Measurements from ENCODE around the gene SS18.

Gene SS18

DNA sequence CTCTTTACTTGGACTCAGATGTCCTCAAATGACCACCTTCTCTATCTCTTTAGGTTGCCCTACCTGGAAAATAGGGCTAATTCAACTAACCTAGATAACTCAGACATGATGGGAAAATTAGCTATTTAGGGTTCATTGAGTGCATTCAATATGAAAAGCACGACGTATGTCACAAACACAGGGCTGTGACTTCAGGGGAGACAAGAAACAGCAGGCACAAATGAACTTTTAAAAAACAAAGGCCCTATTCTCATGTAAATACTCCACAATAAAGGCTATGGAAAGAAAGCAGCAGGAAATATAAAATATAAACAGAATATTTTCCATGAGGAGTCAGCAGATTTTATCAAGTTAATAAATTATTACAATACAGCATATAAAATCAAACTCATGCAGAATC, 97.8 kb downstream of the SS18 start:
- Histone ChIP-seq H3K4me3 (ENCODE audit: low read length) (no peak overlapping the region), H3K27me3 (ENCODE audit: control insufficient read depth, insufficient read depth, low read length) (no peaks in the 10 kb centered on the region), H3K27ac (ENCODE audit: low read length) (no peak overlapping the region), H3K9ac (ENCODE audit: low read length) (no peak overlapping the region), H3K36me3 (ENCODE audit: control insufficient read depth, low read depth, low read length) (no peaks in the 10 kb centered on the region), H3K4me1 (ENCODE audit: control insufficient read depth, low read depth, low read length) (peaks cover 7% of the 10 kb centered on the region), H3K9me3 (ENCODE audit: control insufficient read depth, low read depth, low read length) (no peaks in the 10 kb centered on the region)

DNA sequence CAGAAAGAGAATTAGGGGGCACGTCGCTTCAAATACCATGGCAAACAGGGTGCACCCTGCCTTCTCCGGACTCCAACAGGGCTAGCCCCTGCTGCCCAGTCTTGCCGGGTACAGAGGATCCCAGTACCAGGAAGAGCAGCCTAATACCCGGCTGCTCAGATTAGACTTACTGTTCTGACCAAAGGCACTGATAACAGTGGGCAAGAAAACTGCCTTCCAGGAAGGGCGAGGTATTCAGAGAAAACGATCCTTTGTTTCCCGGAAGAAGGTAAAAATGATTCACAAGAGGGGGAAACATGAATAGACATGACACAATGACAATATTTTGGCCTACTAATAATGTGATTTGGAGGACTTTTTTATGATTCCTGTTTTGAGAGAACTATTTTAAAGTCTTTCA, 99.9 kb downstream of the SS18 start:
- H3K9ac ChIP-seq (ENCODE audit: low read length), result no peak overlapping the region
- H3K27ac ChIP-seq (ENCODE audit: low read length), result no peak overlapping the region

DNA sequence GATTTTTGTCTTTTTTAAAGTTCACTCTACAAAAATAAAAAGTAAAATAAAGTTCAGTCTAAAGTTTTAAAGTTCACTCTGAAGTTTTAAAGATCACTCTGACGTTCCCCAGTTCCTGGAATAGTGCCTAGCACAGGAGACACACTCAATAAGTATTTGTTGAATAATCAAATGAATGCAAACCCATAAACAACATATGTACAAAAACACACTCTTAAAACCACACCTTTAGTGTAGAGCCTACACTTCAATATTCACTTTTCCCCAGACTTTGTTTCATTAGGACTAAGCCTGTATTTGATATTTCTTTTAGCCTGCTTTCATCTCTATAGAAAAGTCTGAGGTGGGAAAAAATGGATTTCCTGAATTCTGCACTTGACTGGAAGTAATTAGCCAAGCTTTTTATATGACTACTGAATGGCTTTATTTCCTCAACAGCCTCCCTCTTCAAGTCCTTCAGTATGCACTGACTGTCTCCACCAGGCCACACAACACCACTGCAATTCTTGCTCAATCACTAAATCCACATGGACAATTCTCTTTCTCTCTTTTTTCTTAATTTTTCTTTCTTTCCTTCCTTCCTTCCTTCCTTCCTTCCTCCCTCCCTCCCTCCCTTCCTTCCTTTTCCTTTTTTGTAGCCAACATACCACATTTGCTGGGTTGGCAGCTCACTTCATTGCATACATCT, 104.6 kb downstream of the SS18 start:
- no peak overlapping the region for H3K4me3 ChIP-seq (ENCODE audit: low read length)

More for the DNA sequence above, 99.9 kb downstream of the SS18 start:
- Histone ChIP-seq H3K9me3 (ENCODE audit: control insufficient read depth, low read depth, low read length) (no peaks in the 10 kb centered on the region), H3K4me3 (ENCODE audit: low read length) (no peak overlapping the region), H3K27me3 (ENCODE audit: control insufficient read depth, insufficient read depth, low read length) (no peaks in the 10 kb centered on the region), H3K4me1 (ENCODE audit: control insufficient read depth, low read depth, low read length) (peaks cover 7% of the 10 kb centered on the region), H3K36me3 (ENCODE audit: control insufficient read depth, low read depth, low read length) (no peaks in the 10 kb centered on the region)

GRCh38 chr18:25983730-25984129, 106.7 kb downstream of the SS18 start:
- no peak overlapping the region for H3K27ac ChIP-seq (ENCODE audit: low read length)
- no peaks in the 10 kb centered on the region for H3K9me3 ChIP-seq (ENCODE audit: control insufficient read depth, low read depth, low read length)
- H3K4me1 ChIP-seq (ENCODE audit: control insufficient read depth, low read depth, low read length), result no peaks in the 10 kb centered on the region
- H3K27me3 ChIP-seq (ENCODE audit: control insufficient read depth, insufficient read depth, low read length), result no peaks in the 10 kb centered on the region
- no peak overlapping the region for H3K9ac ChIP-seq (ENCODE audit: low read length)
- no peaks in the 10 kb centered on the region for H3K36me3 ChIP-seq (ENCODE audit: control insufficient read depth, low read depth, low read length)
- H3K4me3 ChIP-seq (ENCODE audit: low read length), result no peak overlapping the region

More for the DNA sequence above, 104.6 kb downstream of the SS18 start:
- Histone ChIP-seq H3K9ac (ENCODE audit: low read length) (no peak overlapping the region), H3K27me3 (ENCODE audit: control insufficient read depth, insufficient read depth, low read length) (no peaks in the 10 kb centered on the region), H3K9me3 (ENCODE audit: control insufficient read depth, low read depth, low read length) (no peaks in the 10 kb centered on the region), H3K27ac (ENCODE audit: low read length) (no peak overlapping the region), H3K36me3 (ENCODE audit: control insufficient read depth, low read depth, low read length) (no peaks in the 10 kb centered on the region), H3K4me1 (ENCODE audit: control insufficient read depth, low read depth, low read length) (no peaks in the 10 kb centered on the region)

- no peaks in the 10 kb centered on the region for H3K4me1 ChIP-seq (ENCODE audit: control insufficient read depth, low read depth, low read length)
Measured at GRCh38 chr18:25982961-25983360, 107.5 kb downstream of the SS18 start.

GRCh38 chr18:25982153-25982552, 108.3 kb downstream of the SS18 start:
- Histone ChIP-seq H3K4me1 (ENCODE audit: control insufficient read depth, low read depth, low read length) (no peaks in the 10 kb centered on the region), H3K9ac (ENCODE audit: low read length) (no peak overlapping the region), H3K4me3 (ENCODE audit: low read length) (no peak overlapping the region), H3K36me3 (ENCODE audit: control insufficient read depth, low read depth, low read length) (no peaks in the 10 kb centered on the region), H3K9me3 (ENCODE audit: control insufficient read depth, low read depth, low read length) (no peaks in the 10 kb centered on the region), H3K27me3 (ENCODE audit: control insufficient read depth, insufficient read depth, low read length) (no peaks in the 10 kb centered on the region), H3K27ac (ENCODE audit: low read length) (no peak overlapping the region)

More at GRCh38 chr18:25982961-25983360, 107.5 kb downstream of the SS18 start:
- Histone ChIP-seq H3K27me3 (ENCODE audit: control insufficient read depth, insufficient read depth, low read length) (no peaks in the 10 kb centered on the region), H3K4me3 (ENCODE audit: low read length) (no peak overlapping the region), H3K9me3 (ENCODE audit: control insufficient read depth, low read depth, low read length) (no peaks in the 10 kb centered on the region), H3K36me3 (ENCODE audit: control insufficient read depth, low read depth, low read length) (no peaks in the 10 kb centered on the region), H3K27ac (ENCODE audit: low read length) (no peak overlapping the region), H3K9ac (ENCODE audit: low read length) (no peak overlapping the region)

DNA sequence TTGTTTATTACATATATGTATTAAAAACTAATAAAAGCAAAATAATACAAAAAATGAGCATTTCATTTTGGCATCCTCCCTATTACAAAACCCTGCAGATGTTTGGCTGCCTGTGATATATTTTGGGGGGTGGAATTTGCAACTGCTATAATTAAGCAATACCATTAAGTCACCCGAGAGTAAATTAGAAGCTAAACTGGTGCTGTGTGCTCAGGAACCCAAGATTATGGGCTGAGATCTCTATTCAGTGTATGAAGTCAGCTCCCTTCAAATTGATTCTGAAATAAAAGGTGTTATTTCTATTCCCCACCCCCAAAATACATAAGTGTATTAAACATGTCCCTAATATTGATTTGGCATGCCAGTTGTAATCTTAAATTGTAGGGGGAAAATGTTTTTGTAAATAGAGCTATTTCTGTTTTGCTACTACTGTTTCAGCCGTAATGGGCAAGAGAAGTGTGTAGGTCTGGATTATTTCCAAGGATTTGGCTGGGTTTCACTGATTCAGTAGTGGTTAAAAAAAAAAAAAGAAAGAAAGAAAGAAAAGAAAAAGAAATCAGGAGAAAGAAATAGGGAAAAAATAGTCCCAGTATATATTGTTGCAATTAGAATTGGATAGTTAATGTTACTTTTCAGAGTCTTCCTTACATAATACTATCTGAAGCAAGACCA, 110.9 kb downstream of the SS18 start:
- Histone ChIP-seq H3K4me1 (ENCODE audit: control insufficient read depth, low read depth, low read length) (no peaks in the 10 kb centered on the region), H3K9me3 (ENCODE audit: control insufficient read depth, low read depth, low read length) (no peaks in the 10 kb centered on the region), H3K36me3 (ENCODE audit: control insufficient read depth, low read depth, low read length) (no peaks in the 10 kb centered on the region), H3K27me3 (ENCODE audit: control insufficient read depth, insufficient read depth, low read length) (no peaks in the 10 kb centered on the region), H3K27ac (ENCODE audit: low read length) (no peak overlapping the region), H3K9ac (ENCODE audit: low read length) (no peak overlapping the region), H3K4me3 (ENCODE audit: low read length) (no peak overlapping the region)

DNA sequence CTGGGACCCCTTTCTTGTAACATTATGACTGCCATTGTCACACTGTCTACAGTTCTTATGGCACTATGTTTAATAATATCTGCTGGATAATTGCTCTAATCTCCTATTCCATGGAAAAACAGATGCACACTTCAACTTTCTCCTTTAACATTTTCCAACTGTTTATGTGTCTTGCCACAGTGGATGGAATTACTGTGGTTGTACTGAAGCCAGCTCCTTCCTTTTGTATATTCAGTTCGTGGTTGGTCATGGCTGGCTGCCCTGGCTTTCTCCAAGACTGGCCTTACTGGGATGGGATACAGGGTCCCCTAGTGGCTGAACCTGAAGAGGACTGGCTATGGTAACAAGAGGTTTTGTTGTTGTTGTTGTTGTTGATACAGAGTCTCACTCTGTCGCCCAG, 113.9 kb downstream of the SS18 start:
- Histone ChIP-seq H3K4me1 (ENCODE audit: control insufficient read depth, low read depth, low read length) (no peaks in the 10 kb centered on the region), H3K27me3 (ENCODE audit: control insufficient read depth, insufficient read depth, low read length) (no peaks in the 10 kb centered on the region), H3K9me3 (ENCODE audit: control insufficient read depth, low read depth, low read length) (no peaks in the 10 kb centered on the region), H3K27ac (ENCODE audit: low read length) (no peak overlapping the region), H3K9ac (ENCODE audit: low read length) (no peak overlapping the region), H3K4me3 (ENCODE audit: low read length) (no peak overlapping the region), H3K36me3 (ENCODE audit: control insufficient read depth, low read depth, low read length) (no peaks in the 10 kb centered on the region)

- no peaks in the 10 kb centered on the region for H3K4me1 ChIP-seq (ENCODE audit: control insufficient read depth, low read depth, low read length)
- H3K9ac ChIP-seq (ENCODE audit: low read length), result no peak overlapping the region
- no peaks in the 10 kb centered on the region for H3K36me3 ChIP-seq (ENCODE audit: control insufficient read depth, low read depth, low read length)
- no peak overlapping the region for H3K27ac ChIP-seq (ENCODE audit: low read length)
- H3K27me3 ChIP-seq (ENCODE audit: control insufficient read depth, insufficient read depth, low read length), result no peaks in the 10 kb centered on the region
- no peaks in the 10 kb centered on the region for H3K9me3 ChIP-seq (ENCODE audit: control insufficient read depth, low read depth, low read length)
- no peak overlapping the region for H3K4me3 ChIP-seq (ENCODE audit: low read length)
Measured at GRCh38 chr18:25974630-25975077, 115.8 kb downstream of the SS18 start.
